ENCODE measurements around the gene MAN2B2. TPM values are rescaled to one million over a fixed set of nuclear protein-coding genes. Genes with fewer than 3 reads are reported as not detected.

The MAN2B2 gene
- total RNA-seq, 1 experiment from 2014 or later = 5.9 TPM

DNA sequence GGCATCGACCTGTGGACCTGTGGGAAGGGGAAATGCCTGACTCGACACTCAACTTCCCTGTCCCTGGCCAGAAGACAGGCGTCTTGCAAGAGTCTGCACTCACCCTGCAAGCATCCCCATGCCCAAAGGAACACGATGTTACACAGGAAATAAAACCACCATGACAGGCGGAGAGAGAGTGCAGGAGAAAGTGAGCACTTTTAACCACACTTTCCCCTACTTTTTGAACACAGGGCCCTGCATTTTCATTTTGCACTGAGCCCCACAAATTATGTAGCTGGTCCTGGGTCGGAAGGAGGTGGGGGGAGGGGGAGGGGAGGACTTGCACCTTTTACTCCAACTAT is 13.8 kb upstream of the MAN2B2 start:
- Histone ChIP-seq H3K4me1 (ENCODE audit: insufficient read depth, low read length) (no peaks in the 10 kb centered on the region), H3K79me1 (ENCODE audit: insufficient read depth, low read depth, low read length, poor library complexity, severe bottlenecking) (no peaks in the 10 kb centered on the region), H2AFZ (ENCODE audit: low read length) (no peak overlapping the region), H2BK5ac (ENCODE audit: insufficient read length, low read length) (no peak overlapping the region), H3K56ac (ENCODE audit: insufficient read length, low read depth, low read length) (no peak overlapping the region), H3T11ph (ENCODE audit: low read length) (no peak overlapping the region), H3K18ac (ENCODE audit: insufficient read length, low read depth, low read length) (no peak overlapping the region), H3K27me3 (ENCODE audit: insufficient read depth, low read length) (peaks cover 35% of the 10 kb centered on the region), H4K5ac (ENCODE audit: insufficient read length, low read depth, low read length) (no peak overlapping the region), H2BK15ac (ENCODE audit: low read depth, low read length) (no peak overlapping the region), H3K14ac (ENCODE audit: insufficient read depth, low read length) (no peak overlapping the region; the same call in 1 of the 2 replicates), H3K4ac (ENCODE audit: low read depth, low read length) (no peak overlapping the region), H3K27ac (ENCODE audit: insufficient read length, low read depth, low read length) (no peak overlapping the region), H3K9ac (ENCODE audit: extremely low read depth, insufficient read length, low read length) (no peak overlapping the region), H4K91ac (ENCODE audit: insufficient read length, low read depth, low read length) (no peak overlapping the region), H2BK120ac (ENCODE audit: low read depth, low read length, poor library complexity, severe bottlenecking) (no peak overlapping the region), H3K9me3 (ENCODE audit: control insufficient read depth, low read depth, low read length) (no peaks in the 10 kb centered on the region), H2BK12ac (ENCODE audit: insufficient read length, low read depth, low read length) (no peak overlapping the region), H3K23ac (ENCODE audit: insufficient read length, low read depth, low read length) (no peak overlapping the region), H4K8ac (replicated peaks; ENCODE audit: insufficient read length, low read depth, low read length) (no peak overlapping the region), H3K4me2 (ENCODE audit: insufficient read depth, insufficient read length, low read length) (no peak overlapping the region), H2BK20ac (ENCODE audit: low read depth, low read length, poor library complexity, severe bottlenecking) (no peak overlapping the region), H4K20me1 (ENCODE audit: control insufficient read depth, insufficient read depth, insufficient read length) (no peaks in the 10 kb centered on the region), H3K23me2 (ENCODE audit: insufficient read length, low read depth, low read length, poor library complexity, severe bottlenecking) (peaks cover 4% of the 10 kb centered on the region), H3K79me2 (ENCODE audit: insufficient read depth, low read length) (no peaks in the 10 kb centered on the region), H2AK5ac (ENCODE audit: insufficient read length, low read length) (no peak overlapping the region)
- no peaks in the 10 kb centered on the region for H3K9me3 Mint-ChIP-seq
- no CpG with 5 or more reads among the region's 6 CpGs for WGBS (ENCODE audit: extremely low coverage, insufficient read length, low lambda C conversion rate)
- no peak overlapping the region for H3K4me3 Mint-ChIP-seq
- H3K4me1 Mint-ChIP-seq = peaks cover 6 to 17% of the 10 kb centered on the region in 2 experiments; a peak in 2 of 4 replicates
- DNase-seq = no peak
- TF ChIP-seq, protein P1, sequence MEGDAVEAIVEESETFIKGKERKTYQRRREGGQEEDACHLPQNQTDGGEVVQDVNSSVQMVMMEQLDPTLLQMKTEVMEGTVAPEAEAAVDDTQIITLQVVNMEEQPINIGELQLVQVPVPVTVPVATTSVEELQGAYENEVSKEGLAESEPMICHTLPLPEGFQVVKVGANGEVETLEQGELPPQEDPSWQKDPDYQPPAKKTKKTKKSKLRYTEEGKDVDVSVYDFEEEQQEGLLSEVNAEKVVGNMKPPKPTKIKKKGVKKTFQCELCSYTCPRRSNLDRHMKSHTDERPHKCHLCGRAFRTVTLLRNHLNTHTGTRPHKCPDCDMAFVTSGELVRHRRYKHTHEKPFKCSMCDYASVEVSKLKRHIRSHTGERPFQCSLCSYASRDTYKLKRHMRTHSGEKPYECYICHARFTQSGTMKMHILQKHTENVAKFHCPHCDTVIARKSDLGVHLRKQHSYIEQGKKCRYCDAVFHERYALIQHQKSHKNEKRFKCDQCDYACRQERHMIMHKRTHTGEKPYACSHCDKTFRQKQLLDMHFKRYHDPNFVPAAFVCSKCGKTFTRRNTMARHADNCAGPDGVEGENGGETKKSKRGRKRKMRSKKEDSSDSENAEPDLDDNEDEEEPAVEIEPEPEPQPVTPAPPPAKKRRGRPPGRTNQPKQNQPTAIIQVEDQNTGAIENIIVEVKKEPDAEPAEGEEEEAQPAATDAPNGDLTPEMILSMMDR (conservative IDR thresholded peaks at IDR 0.05) = no peak
- peaks cover 94% of the 10 kb centered on the region for H3K27me3 Mint-ChIP-seq (ENCODE audit: low read depth)
- no peak overlapping the region for H3K27ac Mint-ChIP-seq
- no peaks in the 10 kb centered on the region; a peak in 1 of 7 replicates for H3K36me3 Mint-ChIP-seq (ENCODE audit: insufficient read depth in 1 of 3, low read depth in 3 of 3)

All from H9 (cell line).